ENCODE data around the gene WRAP53.

Gene WRAP53

DNA sequence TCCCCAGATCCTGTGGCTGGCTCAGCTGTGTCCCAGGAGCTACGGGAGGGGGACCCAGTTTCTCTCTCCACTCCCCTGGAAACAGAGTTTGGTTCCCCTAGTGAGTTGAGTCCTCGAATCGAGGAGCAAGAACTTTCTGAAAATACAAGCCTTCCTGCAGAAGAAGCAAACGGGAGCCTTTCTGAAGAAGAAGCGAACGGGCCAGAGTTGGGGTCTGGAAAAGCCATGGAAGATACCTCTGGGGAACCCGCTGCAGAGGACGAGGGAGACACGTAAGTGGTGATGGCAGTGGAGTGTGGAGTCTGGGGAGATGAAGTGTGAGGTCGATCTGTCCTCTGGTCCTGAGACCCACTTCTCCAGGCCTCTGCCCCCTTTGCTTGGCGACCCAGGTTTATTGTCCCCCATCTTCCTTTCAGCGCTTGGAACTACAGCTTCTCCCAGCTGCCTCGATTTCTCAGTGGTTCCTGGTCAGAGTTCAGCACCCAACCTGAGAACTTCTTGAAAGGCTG, 585 bp downstream of the WRAP53 start:
- no peak for FAIRE-seq
- DNase-seq (ENCODE audit: insufficient read length, low spot score) = no peak
- TF ChIP-seq POLR2A (IDR thresholded peaks at IDR 0.05; ENCODE audit: low read depth, low read length) = no peak

DNA sequence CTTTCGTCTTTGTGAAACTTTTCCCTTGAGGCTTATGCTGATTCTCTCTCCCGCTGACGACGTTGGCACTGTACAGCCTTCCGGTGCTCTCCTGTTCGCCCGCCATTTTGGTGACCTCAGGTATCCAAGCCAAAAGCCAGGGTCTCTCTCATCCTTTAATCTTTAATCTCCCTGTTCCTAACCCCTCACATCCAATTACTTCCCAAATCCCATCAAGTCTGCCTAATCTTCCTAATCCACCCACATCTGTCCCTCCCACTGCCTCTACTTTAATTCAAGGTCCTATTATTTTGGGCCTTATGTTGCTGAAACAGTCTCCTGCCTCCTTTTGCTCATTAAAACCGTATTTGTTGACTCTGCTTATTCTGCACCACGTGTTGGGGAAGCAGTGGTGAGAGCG, 7.3 kb downstream of the WRAP53 start:
- TF ChIP-seq POLR2A (IDR thresholded peaks at IDR 0.05; ENCODE audit: low read depth, low read length) = no peak
- DNase-seq (ENCODE audit: insufficient read length, low spot score) (no peak), FAIRE-seq (no peak)

GRCh38 chr17:7697828-7698588, 9.7 kb downstream of the WRAP53 start:
- no peak for TF ChIP-seq POLR2A (IDR thresholded peaks at IDR 0.05; ENCODE audit: low read depth, low read length)
- DNase-seq (ENCODE audit: insufficient read length, low spot score) = no peak
- FAIRE-seq = no peak

DNA sequence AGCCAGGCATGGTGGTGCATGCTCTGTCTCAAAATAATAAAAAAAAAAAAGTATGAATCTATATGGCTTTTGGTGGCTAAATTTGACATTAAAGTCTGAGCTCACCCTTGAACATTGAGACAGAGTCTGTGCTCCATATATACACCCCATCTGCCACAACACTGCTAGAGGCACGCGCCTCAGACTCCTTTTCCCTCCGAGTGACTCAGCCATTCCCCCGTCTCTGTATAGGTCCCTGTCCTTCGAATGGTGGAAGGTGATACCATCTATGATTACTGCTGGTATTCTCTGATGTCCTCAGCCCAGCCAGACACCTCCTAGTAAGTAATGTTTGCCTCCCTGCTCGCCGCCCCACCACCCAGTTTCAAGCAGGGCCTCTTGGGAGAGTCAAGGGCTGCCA, 12.2 kb downstream of the WRAP53 start:
- no peak for TF ChIP-seq POLR2A (IDR thresholded peaks at IDR 0.05; ENCODE audit: low read depth, low read length)
- FAIRE-seq (no peak), DNase-seq (ENCODE audit: insufficient read length, low spot score) (no peak)

- FAIRE-seq (no peak), DNase-seq (ENCODE audit: insufficient read length, low spot score) (no peak)
- no peak for TF ChIP-seq POLR2A (IDR thresholded peaks at IDR 0.05; ENCODE audit: low read depth, low read length)
Measured at GRCh38 chr17:7701681-7702080, 13.4 kb downstream of the WRAP53 start.

GRCh38 chr17:7702776-7703175, 14.5 kb downstream of the WRAP53 start:
- DNase-seq (ENCODE audit: insufficient read length, low spot score) (no peak), FAIRE-seq (no peak)
- no peak for TF ChIP-seq POLR2A (IDR thresholded peaks at IDR 0.05; ENCODE audit: low read depth, low read length)

DNA sequence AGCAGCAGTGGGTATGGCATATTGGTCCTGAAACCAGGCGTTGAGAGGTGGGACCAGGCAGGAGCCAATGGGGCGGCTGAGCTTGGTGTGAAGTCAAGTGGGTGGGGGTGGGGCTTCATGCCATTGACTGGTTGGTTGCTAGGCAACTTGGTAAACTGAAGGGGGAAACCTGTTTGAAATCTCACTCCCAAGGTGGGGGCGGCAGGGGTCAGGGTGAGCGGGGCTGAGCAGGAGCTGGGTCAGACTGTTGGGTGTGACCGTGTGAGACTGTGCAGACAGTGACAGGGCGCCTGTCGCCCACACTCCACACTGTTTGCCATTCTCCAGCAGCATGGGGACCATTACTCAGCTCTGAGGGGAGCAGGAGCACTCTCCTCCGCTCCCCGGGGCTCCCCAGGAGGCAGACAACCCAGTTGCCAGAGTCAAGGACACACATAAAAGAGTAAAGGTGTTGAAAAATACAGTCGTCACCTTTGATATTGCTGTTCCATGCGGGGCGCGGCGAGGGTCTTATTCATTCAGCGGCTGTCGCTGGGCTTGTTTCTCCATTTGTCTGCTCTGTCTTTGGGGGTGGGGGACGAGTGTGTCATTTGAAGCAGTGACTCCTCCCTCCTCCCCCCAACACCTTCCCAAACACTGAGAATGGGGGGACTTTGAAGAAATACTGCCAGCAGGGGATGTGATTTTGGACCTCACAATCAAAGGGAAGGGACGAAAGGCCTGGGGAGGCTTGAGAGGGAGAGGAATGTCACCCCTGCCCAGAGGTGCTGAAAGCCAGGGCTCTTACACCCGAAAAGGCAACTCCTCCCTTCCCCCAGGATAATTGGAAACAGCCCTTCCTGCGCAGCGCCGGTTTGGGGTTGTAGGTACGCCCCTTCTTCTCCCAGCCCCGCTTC, 15.6 kb downstream of the WRAP53 start:
- TF ChIP-seq POLR2A (IDR thresholded peaks at IDR 0.05; ENCODE audit: low read depth, low read length) = no peak
- no peak for DNase-seq (ENCODE audit: insufficient read length, low spot score)
- no peak for FAIRE-seq

- FAIRE-seq (no peak), DNase-seq (ENCODE audit: insufficient read length, low spot score) (no peak)
- TF ChIP-seq POLR2A (IDR thresholded peaks at IDR 0.05; ENCODE audit: low read depth, low read length) = no peak
Measured at GRCh38 chr17:7704601-7705268, 16.5 kb downstream of the WRAP53 start, which contains the start of gene EFNB3. TSS of gene EFNB3 (plus strand) at chr17:7705202. CDS start at chr17:7705599, 397 bp downstream.

DNA sequence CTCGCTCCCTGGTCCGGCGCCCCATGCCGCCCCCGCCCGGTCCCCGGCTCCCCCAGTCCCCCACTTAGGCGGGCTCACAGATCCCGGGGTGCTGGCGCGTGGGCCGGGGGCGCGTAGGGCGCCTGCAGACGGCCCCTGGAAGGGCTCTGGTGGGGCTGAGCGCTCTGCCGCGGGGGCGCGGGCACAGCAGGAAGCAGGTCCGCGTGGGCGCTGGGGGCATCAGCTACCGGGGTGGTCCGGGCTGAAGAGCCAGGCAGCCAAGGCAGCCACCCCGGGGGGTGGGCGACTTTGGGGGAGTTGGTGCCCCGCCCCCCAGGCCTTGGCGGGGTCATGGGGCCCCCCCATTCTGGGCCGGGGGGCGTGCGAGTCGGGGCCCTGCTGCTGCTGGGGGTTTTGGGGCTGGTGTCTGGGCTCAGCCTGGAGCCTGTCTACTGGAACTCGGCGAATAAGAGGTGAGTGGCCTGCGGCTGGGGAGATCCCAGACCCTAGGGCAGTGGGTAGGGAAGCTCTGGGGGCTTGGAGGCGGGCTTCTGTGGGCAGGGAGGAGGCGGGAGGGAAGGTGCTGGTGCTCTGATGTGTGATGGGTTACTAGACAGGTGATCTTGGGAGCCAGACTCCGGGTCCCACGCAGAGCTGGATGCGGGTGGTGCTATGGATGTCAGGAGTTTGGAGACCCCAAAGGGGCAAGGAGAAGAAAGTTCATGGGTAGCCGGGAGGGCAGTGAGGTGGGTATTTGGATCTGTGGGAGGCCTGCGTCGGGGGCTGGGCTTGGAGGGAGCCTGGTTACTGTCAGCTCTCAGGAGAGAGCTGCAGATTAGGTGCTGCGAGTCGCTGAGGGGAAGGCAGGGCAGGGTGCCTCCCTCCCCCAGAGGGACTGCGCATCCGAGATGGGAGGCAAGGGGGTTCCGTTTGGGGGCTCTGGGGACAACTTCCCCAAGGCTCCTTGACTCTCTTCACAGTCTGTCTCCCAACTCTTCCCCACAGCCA, 17.3 kb downstream of the WRAP53 start:
- no peak for FAIRE-seq
- no peak for TF ChIP-seq POLR2A (IDR thresholded peaks at IDR 0.05; ENCODE audit: low read depth, low read length)
- DNase-seq (ENCODE audit: insufficient read length, low spot score) = no peak

DNA sequence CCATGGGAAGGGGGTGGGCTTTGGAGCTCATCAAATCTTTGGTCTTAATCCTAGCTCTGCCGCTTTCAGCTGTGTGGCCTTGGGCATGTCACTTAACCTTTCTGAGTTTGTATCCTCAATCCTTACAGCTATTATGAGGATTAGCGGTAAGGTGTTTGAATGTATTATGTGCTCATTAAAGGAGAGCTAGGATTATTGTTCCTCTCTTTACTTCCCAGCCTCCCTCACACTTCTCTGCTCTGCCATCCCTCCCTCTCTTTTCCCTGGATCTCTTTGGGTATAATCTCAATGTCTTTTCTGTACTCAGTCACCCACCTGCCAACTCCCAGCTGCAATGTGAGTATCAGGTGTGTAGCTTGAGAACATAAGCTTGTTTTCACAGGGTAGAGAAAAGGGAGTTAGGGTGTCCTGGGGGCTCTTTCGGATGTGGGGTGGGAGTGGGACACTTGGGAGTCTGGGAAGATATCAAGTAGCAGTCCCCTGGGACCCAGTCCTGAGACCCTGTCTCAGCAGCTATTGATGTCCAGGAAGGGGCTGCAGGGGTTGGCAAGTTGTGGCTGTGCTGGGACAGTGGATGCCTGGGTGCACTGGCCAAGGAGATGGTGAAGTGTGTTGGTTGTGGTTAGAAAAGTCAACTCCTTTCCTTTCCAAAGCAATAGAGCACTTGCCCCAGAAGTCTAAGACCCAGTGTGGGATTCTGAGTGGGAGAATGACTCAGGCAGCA, 18.5 kb downstream of the WRAP53 start:
- no peak for TF ChIP-seq POLR2A (IDR thresholded peaks at IDR 0.05; ENCODE audit: low read depth, low read length)
- no peak for FAIRE-seq

GRCh38 chr17:7707446-7707845, 19.2 kb downstream of the WRAP53 start:
- TF ChIP-seq POLR2A (IDR thresholded peaks at IDR 0.05; ENCODE audit: low read depth, low read length) = no peak
- FAIRE-seq (no peak), DNase-seq (ENCODE audit: insufficient read length, low spot score) (no peak)

More for the DNA sequence above, 18.5 kb downstream of the WRAP53 start:
- DNase-seq (ENCODE audit: insufficient read length, low spot score) = no peak

All from H54 (cell line).